Skin of body (tissue), 2 donors: ENCODE results near the gene SLC38A10. TPM values are rescaled to one million over a fixed set of nuclear protein-coding genes. Genes with fewer than 3 reads are reported as not detected.

Experiments
- DNase-seq: peaks from one replicate; lab custom pipeline; 2025; lab: John Stamatoyannopoulos, UW
- total RNA-seq: library from RNA; depleted of rRNA; stranded (reverse); fragments of >200 nt; gene quantifications from one replicate; pipeline ENCODE4 v1.2.3, GENCODE V29; 2014

The SLC38A10 gene
- 29.2 TPM for total RNA-seq

- peak; percentile 67 for DNase-seq
Observed at GRCh38 chr17:81295031-81295675, at the start of gene SLC38A10. SLC38A10 (minus strand) TSS chr17:81295307; CDS start chr17:81294921, 386 bp downstream.

GRCh38 chr17:81342269-81343070 is 47.4 kb upstream of the SLC38A10 start:
- no peak for DNase-seq

GRCh38 chr17:81341516-81342268 is 46.6 kb upstream of the SLC38A10 start:
- DNase-seq = no peak

GRCh38 chr17:81340607-81341515 is 45.8 kb upstream of the SLC38A10 start:
- peak; percentile 58 for DNase-seq

- no peak for DNase-seq
Observed at GRCh38 chr17:81339534-81340296, 44.6 kb upstream of the SLC38A10 start.

GRCh38 chr17:81339191-81339533 is 44.1 kb upstream of the SLC38A10 start:
- no peak for DNase-seq

- DNase-seq = no peak
Observed at GRCh38 chr17:81338274-81339190, 43.4 kb upstream of the SLC38A10 start.

GRCh38 chr17:81337476-81337879 is 42.4 kb upstream of the SLC38A10 start:
- no peak for DNase-seq

- no peak for DNase-seq
Observed at GRCh38 chr17:81336930-81337325, 41.8 kb upstream of the SLC38A10 start.

- DNase-seq = no peak
Observed at GRCh38 chr17:81336296-81336929, 41.3 kb upstream of the SLC38A10 start.

- DNase-seq = no peak
Observed at GRCh38 chr17:81335773-81336157, 40.7 kb upstream of the SLC38A10 start.

GRCh38 chr17:81334987-81335772 is 40.1 kb upstream of the SLC38A10 start:
- no peak for DNase-seq

- no peak for DNase-seq
Observed at GRCh38 chr17:81334391-81334901, 39.3 kb upstream of the SLC38A10 start.

GRCh38 chr17:81333616-81334368 is 38.7 kb upstream of the SLC38A10 start:
- no peak for DNase-seq

- no peak for DNase-seq
Observed at GRCh38 chr17:81332914-81333528, 37.9 kb upstream of the SLC38A10 start.

- no peak for DNase-seq
Observed at GRCh38 chr17:81332118-81332834, 37.2 kb upstream of the SLC38A10 start.
